GM18505 (cell line): ENCODE results near the gene HIVEP3.

Experiments used
- ATAC-seq: cut with Tn5 transposase; IDR thresholded peaks from one replicate; pipeline ENCODE4 v1.9.1; 2021; ENCODE audit not compliant: unreplicated experiment
- POLR2A ChIP-seq: IDR thresholded peaks from 4 replicates; pipeline ENCODE4 v1.6.1; 2011; ENCODE audit warnings: borderline replicate concordance; ENCODE audit not compliant: insufficient read depth, insufficient read length; ENCODE audit errors: extremely low read depth

The HIVEP3 gene

DNA sequence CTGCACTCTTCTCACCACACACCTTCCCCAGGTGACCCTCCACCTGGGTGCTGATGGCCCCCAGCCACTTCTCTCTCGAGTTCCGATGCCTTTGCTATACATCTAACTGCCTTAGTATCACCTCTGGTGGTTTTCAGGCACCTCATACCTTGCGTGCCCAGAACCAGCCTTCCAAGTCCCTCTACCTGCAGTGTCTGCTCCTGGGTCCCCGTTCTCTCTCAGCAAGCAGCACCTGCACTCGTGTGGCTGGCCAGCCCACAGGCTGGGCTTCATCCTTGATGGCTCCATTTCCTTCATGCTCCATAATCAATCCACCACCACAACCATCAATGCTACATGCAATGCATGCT is 385.0 kb downstream of the HIVEP3 start:
- TF ChIP-seq POLR2A: no peak
- ATAC-seq: no peak

DNA sequence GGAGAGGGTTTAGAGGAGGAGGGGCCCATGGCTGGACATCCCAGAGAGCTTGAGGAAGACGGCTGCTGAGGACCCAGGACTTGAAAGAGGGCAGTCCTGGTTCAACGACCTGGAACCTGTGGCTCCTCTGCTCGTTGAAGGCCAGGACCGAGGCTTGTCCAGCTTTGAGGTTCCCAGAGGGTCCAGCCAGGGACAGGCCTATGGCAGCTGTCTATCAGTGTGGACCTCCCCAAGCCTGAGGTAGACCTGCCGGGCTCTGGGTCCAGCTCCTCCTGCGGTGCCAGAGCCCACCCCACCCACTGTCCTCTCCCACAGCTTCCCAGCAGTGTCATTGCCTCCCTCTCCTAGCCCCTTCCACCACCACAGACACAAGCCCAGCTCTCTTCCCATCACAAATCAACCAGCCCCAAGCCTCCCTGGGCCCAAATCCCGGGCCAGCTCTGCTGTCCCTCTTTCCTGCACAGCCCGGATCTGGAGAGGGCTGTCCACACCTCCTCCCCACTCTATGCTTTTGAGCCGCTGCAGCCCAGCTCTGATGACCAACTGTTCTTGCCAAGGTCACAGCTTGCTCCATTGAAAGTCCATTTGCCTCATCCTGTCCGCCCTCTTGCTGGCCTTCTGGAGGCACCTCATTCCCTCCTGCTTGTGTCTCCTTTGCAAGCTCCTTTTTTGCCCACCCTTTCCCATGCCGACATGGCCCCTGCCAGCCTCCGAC is 385.5 kb downstream of the HIVEP3 start:
- no peak for ATAC-seq
- no peak for TF ChIP-seq POLR2A

GRCh38 chr1:41532206-41532975 is 386.3 kb downstream of the HIVEP3 start:
- ATAC-seq: no peak
- TF ChIP-seq POLR2A: no peak

- TF ChIP-seq POLR2A: no peak
- no peak for ATAC-seq
Measured at GRCh38 chr1:41530411-41530810, 388.3 kb downstream of the HIVEP3 start.

- ATAC-seq: no peak
- no peak for TF ChIP-seq POLR2A
Measured at GRCh38 chr1:41529621-41530395, 388.9 kb downstream of the HIVEP3 start.

GRCh38 chr1:41528726-41529605 is 389.8 kb downstream of the HIVEP3 start:
- ATAC-seq: no peak
- TF ChIP-seq POLR2A: no peak

GRCh38 chr1:41528106-41528505 is 390.6 kb downstream of the HIVEP3 start:
- ATAC-seq: no peak
- no peak for TF ChIP-seq POLR2A

- ATAC-seq: no peak
- TF ChIP-seq POLR2A: no peak
Measured at GRCh38 chr1:41526956-41527561, 391.7 kb downstream of the HIVEP3 start.

DNA sequence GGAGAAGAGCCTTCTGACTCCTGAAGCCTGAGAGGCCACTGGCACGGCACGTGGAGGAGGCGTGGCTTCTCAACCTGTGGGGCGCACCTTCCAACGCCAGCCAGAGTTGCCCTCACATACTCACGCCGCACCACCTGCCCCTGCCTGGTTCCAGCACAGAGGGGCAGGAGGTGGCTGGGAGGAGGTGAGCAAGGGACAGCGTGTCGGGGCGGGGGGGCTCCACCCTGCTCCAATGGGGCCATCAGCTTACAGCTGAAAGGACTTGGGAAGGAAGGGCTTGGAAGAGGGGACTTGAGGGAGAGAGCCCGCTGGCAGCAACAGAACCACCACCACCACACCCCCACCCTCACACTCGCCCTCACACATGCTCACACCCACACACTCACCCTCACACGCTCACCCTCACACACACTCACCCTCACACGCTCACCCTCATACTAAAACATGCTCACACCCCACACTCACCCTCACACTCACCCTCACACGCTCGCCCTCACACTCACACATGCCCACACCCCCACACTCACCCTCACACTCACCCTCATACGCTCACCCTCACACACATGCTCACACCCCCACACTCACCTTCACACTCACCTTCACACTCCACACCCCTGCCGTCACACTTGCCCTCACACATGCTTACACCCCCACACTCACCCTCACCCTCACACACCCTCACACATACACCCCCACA is 392.7 kb downstream of the HIVEP3 start:
- ATAC-seq: no peak
- TF ChIP-seq POLR2A: no peak

DNA sequence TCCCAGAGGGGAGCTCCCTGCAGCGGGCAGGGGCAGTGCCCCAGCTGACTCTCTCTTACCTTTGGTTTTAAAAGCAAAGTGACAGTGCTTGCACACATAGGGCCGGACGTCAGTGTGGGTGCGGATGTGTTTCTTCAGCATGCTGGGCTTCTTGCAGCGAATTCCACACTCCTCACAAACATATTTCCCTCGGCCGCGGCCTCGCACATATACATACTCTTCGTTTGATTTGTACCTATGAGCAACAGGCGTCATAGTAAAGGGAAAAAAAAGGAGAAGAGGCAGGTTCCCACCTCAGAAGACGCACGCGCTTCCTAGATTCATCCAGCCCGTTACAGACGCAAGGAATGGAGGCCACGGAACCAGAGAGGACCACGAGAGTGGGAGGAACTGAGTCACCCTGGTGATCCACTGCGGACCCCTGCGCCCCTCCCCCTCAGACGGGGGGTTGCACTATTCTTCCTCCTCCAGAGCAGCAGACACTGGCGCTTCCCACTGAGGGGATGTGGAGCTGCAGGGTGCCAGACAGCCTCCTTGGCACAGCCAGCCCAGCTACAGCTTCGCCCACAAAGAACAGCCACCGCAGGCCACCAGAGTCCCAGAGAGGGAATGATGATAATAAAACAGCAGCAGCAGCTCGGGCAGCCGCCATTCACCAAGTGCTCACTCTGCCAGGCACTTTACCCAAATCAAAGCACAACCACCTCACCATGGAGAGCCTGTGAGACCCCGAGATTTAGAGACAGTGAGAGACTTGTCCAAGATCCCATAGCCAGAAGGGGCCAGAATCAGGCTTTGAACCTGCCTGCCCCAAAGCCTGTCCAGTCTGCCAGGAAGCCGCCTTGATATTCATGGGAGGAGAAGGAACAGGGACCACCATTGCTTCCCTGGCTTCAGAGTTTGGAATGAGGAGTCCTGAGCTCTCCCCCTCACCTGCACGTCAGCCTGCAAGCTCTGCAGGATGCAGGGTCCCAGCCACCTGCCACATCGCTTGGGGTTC is 393.7 kb downstream of the HIVEP3 start:
- ATAC-seq: no peak

More for the DNA sequence above, 393.7 kb downstream of the HIVEP3 start:
- no peak for TF ChIP-seq POLR2A
